IPS-NIHi7 (cell line): ENCODE data around the gene EVPL.
"Not testable (repeated sequence)": the region's sequence is repeated elsewhere in the genome, so short reads cannot be mapped to it uniquely, and the experiment has no call there.

ENCODE experiments used
- DNase-seq: peaks from one replicate; pipeline ENCODE4 v3.0.0; 2012; ENCODE audit warnings: mixed read lengths; ENCODE audit errors: extremely low spot score

EVPL gene

DNA sequence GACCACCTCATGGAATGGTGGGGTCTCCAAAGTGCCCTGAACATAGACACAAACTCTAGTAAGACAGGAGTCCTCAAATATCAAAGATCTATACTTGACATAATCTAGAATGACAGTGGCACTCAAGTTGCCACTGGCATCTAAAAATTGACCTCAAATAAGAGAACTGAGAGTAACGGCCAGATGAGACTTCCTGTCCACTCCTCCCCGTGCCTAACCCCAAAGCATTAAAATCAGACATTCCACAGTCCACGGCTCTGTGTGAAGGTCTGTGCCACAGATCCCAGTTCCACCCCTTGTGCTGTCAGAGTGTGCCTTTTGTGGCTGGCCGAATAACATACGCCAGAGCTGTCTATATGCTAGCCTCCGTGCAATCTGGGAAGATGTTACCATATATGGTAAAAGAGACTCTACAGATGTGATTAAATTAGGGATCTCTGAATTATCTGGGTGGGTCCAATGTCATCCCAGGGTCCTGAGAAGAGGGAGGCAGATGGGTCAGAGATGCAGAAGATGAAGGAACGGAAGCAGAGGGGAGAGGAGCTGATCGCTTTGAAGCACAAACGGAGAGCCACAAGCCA, 21.0 kb upstream of the EVPL start:
- no peak for DNase-seq

DNA sequence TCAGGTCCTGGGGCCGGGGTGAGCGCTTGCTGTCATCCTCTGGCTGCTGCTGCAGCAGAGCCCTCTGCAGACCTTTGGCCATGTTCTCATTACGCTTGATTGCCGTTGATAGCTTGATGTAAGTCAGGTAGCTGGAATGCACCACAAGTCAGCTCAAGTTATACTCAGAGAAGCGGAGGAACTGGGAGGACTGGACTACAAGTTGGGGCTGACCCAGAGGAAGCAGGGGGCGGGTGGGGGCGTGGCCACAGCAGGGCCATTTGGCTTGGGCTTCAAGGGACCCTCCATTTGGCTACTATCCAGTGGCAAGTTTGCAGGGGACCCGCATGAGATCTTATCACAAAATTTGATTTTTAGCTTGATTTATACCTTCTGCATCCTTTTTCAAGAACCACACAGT, 19.0 kb upstream of the EVPL start:
- no peak for DNase-seq

DNA sequence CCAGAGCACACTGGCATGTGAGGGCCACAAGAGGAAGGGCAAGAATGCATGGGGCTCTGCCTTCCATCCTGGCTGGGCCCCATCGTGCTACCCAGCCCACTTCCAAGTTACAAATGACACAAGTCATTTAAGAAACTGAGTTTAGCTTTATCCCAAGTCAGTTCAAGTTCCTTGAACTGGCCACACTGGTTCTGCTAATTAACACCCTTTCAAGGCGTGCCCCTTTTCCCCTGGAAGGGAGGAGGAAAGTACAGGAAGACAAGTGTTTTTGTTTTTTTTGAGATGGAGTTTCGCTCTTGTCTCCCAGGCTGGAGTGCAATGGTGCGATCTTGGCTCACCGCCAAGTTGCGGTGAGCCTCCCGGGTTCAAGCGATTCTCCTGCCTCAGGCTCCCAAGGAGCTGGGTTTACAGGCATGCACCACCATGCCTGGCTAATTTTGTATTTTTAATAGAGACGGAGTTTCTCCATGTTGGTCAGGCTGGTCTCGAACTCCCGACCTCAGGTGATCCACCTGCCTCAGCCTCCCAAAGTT, 17.4 kb upstream of the EVPL start:
- DNase-seq = not testable (repeated sequence)

DNA sequence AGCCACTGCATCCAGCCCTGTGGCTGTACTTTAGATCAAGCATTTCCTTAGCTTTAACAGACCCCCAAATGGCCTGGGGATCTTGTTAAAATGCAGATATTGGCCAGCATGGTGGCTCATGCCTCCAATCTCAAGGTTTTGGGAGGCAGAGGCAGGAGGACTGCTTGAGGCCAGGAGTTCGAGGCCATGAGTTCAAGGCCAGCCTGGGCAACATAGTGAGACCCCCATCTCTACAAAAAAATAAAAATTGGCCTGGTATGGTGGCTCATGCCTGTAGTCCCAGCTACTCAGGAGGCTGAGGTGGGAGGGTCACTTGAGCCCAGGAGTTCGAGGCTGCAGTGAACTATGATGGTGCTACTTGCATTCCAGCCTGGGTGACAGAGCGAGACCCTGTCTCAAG, 15.8 kb upstream of the EVPL start:
- DNase-seq = not testable (repeated sequence)

DNA sequence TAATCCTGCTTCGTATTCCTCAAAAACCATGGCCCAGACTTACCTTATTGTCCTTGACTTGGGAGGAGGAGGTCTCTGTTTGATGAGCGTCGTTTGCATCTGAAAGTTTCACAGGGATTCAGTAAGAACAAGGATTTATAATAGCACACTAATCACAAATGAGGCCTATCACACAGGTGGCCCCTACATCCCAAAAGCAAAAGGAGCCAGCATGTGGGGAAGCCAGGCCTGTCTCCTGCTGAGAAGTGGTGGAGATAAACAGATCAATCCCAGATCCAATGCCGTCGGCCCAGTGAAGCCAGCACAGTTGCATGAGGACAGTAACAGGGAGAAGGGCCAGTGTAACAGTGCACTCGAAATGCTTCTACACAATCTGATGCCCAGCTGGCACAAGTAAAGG, 13.3 kb upstream of the EVPL start:
- no peak for DNase-seq

DNA sequence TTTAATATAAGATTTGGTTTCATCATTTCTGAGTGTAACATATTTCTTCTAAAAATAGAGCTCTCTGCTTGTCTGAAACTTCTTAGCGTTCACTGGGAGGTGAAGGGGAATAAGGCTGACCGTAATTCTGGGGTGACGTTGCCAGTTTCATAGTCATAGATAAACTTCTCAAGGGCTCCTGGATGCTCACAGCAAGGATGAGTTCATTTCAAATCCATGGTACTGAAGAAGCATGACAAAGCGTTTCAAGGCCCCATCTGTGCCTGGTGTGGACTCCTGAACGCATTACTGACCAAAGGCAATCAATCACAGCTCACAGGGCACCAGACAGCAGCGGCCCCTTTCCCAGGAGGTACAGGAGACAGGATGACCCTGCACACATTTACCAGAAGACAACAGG, 12.0 kb upstream of the EVPL start:
- no peak for DNase-seq

DNA sequence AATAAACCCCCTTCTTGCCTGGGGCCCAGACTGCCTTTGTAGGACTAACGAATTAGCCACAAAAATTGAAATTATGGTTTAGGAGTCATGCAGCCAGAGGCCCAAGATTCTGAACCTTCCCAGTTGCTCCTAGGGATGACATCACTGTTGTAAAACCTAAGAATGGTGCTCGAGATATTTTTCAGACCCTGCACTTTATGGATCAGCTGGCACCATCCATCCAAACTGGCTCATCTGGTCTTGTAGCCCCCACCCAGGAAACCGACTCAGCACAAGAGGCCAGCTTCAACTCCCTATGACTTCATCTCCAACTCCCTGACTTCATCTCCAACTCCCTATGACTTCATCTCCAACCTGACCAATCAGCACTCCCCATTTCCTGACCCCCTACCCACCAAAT, 10.9 kb upstream of the EVPL start:
- no peak for DNase-seq

DNA sequence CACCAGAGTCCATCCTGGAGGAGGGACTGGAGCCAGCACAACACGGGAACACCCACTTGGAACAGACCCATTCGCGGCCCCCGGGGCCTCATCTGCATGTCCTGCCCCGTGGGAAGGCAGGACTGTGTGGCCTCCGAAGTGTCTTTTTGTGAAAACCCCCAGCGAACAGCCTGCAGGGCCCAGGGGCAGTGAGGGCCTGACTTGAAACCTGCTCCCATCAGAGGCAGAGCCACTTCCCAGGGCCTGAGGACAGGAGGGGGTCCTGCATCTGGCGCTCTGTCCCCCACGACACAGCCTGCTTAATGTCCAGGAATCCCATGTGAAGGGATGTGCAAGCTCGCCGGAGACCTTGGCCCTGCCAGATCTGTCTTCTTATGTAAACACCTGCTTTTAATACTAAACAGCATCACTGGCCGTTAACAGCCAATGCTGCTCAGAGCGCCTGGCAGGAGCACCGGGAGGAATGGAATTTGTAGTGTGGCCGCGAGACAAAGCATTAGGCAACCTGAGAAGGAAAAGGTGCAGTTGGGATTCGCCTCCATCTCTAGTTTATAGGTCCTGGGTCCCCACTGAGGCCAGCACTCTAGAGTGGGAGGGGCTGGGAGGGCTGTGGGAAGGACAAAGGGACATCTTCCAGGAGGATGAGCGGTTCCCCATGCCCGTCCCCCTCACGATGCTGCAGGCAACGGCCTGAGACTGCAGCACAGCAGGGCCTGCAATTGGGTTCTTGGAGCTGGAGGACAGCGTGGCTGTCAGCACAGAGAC, 9.6 kb upstream of the EVPL start:
- peak; percentile 48 for DNase-seq

DNA sequence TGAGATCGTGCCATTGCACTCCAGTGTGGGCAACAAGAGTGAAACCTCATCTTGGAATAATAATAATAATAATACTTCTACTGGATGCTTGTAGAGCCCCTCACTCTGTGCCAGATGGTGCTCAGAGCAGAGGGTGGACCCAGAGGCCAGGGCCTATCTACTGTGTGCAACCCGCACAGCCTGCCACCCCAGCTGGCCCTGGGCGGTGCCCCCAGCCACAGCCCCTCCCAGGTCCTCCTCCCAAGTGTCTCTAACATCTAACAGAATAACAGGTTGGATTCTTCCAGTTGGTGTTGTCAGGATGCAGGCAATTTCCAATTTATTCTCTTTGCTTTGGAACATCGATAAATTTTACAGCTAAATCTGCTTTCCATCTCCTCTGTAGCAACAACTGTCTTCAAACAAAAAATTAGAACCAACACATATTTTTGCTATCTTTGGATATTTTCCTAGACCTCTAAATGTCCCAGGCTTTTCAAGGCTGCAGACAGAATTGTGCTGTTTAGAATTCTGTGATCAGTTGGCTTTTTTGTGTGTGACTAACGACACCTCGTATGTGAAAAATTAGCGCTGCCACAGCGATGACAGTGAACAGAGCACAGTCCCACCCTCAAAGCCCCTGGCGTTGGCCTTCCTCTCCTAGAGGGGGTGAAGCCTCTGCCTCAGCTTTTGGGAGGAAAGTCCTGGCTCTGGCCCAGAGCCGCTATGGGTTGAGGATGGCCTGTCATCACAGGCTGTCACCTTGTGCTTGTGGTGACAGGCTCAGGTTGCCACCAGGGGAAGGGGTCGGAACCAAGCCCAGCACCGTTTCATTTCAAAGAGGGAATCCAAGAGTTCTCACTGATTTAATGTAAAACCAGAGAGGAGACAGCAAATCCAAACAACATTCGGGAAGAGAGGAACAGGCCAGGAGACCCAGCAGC, 7.6 kb upstream of the EVPL start:
- DNase-seq = no peak

DNA sequence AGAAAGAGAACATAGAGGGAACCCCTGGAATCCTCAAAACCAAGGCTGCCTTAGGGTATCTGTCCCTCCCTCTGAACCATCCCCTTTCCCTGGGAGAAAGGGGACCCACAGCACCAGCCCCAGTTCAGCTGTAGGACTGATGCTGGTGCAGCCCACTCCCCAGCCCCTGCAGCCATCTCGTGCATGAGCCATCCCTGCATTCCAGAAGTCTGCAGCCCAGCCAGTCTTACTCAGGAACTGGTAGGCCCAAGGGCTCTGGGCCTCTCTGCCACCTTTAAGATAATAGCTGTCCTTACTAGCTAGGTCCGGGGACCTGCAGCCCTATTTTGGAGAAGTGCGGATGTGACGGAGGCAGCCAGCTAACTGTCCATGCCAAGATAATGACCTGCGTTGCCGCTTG, 6.0 kb upstream of the EVPL start:
- DNase-seq = no peak

DNA sequence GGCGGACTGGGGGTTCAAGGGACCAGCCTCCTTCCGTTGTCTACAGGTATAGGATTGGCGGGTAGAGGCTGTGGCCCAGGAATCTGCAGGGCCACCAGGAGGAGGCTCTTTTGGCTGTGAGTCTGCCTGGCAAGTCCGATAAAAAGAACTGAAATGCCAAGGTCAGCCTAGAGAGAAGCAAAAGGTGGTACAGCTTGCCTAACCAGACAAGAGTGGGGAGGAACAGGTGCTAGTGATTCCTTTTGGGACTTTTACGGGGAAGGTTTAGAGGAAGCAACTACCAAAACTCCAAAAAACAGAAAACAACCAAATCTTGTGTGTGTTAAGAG, 5.6 kb upstream of the EVPL start:
- DNase-seq = no peak

DNA sequence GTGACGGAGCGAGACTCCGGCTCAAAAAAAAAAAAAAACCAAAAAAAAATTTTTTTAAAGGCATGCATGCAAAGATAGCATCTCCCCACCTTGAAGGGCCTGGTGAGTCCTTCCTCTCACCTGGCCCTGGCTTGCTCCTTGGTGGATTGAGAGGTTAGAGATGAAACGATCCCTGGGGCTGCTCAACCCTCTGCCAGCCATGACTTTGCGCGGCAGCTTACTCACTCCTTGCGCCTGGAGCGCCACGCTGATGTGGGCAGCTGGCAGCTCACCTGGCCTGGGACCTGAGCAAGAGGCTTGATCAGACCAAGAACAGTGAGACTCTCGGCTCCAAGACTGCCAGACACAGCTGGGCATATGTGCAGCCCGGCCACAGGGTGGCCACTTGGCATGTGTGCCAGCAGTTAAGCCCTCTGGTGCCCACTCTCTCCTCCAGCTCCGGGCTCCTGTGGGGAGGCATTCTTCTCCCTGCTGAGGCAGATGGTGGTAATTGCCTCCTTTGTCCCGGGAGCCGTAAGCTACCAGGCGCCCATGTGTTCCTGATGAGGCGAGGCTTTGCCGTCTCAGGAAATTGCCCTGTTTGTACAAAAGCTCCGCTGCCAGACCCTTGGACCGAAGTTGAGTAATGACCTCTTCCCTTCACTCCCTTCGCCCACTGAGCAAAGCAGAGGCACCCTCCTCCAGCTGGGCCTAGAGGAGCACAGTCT, 5.1 kb upstream of the EVPL start:
- no peak for DNase-seq

DNA sequence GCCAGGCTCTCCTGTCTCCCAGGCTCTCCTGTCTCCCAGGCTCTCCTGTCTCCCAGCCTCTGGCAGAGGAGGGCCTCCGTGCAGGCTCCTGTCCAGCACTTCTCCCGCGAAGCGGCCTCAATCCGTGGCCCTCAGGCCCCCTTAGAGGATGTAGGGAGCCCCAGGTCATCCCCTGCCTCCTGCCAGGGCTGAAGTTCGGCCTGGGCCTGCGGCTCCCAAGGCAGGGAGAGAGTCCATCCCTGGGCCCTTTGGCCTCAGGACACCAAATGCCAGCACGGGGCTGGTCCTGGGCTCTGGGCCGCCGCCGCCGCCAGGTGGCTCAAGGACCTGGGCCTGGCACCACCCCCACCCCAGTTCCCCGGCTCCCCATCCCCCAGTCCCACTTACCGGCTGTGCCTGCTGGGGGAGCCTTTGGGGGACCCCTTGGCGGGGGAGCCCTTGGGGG, 370 bp downstream of the EVPL start:
- DNase-seq = no peak

DNA sequence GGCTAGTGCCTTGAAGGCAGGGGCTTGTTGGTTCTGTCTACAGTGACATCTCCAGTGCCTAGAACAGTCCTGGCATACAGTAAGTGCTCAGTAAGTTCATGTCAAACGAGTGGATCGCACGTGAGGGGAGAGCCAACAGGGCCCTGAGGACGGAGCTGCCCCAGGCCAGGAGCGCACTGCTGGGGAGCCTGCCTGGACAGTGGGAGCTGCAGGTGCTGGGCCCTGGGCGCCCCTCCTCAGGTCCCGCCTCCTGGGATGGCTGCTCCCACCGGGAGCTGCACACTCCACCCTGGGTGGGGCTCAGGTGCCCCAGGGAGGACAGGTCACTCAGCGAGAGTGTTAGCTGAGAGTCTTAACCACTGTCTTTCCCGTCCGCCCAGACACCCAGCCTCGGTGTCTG, 1.8 kb downstream of the EVPL start:
- DNase-seq = no peak

DNA sequence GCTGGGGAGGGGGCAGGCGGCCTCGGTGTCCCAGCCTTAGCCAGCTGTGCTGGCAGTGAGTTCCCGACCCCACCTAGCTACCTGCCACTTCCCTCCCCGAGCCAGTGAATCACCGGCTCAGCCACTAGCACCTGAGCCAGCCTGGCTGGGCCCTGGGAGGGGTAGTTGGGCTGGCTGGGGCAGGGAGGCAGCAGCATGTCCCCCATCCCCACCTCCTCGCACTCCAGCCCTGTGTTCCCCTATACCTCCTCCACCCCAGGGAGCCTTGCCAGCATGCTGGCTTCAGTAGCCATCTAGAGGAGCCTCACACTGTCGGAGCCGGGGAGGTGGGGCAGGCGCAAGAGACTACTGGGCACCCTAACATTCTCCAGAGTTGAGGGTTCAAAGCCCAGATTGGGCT, 2.8 kb downstream of the EVPL start:
- no peak for DNase-seq

DNA sequence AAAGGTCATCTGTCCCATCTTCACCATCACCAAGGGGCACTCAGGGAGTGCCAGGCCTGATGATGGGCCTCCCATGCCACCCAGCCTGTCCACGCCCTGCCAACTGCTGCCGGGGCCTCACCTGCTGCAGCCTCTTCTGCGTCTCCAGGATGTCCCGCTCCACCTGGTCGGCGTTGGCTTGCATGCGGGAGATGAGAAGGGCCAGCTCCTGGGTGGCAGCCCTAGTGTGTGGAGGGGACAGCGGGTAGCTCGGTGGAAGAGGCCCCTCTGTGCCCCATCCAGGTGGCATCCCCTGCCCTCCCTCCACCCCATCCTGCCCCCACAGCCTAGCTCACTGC, 3.2 kb downstream of the EVPL start:
- no peak for DNase-seq

DNA sequence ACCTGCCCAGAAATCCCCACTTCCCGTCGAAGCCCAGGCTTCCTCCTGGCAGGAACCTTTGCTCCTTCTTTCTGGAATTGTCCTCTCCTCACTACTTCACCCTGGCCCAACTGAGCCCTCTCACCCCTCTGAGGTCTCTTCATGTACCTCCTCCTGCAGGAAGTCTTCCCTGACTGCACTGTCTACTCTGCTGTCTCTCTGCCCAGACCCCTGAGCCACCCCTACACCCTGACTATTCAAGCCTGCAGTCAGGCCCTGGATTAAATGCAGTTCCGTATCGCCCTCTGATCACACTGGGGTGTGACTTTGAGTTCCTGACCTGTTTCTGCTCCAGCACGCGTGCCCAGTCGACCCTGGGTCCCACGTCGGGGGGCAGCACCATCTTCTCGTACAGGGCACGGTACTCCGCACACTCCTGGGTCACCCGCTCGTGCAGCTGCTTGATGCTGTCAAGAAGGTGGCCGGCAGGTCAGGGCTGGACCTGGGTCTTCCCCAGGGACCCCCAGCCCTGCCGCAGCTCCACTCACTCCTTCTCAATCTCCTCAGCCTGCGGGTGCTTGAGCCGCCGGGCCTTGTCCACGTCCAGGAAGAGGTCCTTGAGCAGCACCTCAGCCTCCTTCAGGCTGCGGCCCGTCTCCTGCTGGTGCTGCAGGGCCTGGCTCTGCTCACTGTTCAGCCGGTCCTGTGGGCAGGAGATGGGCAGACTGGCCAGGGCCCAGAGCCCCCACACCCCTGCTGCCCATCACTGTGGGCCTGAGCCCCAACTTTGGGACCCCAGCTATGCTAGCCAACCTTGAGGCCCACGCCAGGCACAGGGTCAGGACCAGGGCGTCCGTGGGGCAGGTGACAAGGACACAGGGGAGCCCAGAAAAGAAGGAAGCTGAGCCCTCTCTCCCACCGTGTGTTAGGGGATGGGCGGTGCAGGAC, 3.9 kb downstream of the EVPL start:
- DNase-seq = no peak

DNA sequence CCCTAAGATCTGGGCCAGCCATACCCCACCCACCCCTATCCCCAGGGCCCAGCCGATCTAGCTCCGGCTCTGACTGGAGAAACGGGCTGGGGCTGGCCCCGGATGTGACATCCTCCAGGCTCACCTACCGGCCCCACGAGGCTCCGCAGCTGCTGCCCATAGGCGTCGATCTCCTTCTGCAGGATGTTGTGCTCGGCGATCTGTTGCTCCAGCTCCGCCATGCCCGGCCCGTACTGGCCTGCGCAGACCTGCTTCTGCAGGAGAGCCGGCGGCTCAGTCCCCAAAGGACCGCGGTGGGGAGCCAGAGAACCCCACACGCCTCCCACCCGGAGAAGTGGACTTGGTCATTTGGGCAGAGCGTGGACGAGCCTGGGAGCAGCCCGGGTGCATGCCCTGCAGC, 4.8 kb downstream of the EVPL start:
- DNase-seq = no peak

DNA sequence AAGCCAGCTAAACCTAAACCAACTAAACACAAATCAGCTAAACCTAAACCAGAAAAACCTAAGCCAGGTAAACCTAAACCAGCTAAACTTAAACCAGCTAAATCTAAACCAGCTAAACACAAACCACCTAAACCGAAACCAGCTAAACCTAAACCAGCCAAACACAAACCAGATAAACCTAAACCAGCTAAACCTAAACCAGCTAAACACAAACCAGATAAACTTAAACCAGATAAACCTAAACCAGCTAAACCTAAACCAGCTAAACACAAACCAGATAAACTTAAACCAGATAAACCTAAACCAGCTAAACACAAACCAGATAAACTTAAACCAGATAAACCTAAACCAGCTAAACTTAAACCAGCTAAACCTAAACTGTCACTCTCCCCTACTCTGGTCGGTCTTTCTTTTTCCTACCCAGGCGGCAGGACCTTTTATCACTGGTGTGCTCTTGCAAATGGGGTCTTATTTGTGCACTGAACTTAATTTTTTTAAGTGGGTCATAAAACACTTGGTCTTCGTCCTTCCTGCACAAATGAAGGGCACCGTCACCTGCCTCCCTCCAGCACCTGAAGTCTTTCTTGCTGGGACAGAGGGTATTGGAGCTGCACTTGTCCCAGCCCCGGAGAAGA, 7.2 kb downstream of the EVPL start:
- DNase-seq = no peak

DNA sequence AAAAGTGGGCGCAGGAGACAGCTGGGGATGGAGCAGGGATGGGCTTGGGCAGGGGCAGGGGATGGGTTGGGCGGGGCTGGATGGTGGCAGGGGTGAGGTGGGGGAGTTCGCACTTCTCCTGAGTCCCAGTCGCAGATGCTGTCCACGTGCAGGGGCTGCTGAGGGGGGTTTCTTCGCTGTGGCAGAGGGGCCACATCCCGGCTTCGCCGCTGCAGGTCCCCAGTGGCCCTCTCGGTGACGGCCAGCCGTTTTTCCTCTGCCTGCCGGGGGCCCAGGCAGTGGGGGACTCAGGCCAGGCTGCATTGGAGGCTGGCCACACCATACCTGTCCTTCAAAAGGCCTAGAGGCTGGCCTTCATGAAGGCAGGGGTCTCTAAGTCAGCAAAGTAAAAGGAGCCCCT, 8.3 kb downstream of the EVPL start:
- DNase-seq = no peak

DNA sequence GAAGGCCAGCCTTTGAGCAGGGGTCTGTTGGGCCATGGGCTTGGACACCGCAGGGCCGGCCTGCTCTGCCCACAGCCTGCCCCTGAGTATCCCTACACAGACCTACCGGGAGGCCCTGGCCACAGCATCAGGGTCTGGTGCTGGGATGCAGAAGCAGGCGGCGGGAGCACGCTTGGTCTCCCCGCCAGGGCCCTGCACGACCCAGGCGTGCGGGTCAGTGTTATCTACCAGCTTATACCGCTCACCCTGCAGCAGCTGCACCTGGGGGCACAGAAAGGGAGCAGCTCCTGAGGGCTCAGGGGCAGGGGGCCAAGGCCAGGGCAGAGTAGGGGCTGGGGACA, 8.8 kb downstream of the EVPL start:
- DNase-seq = no peak
